HUES6 (cell line): Measurements from ENCODE around the gene KCNG1.
"Not testable (repeated sequence)": the region's sequence is repeated elsewhere in the genome, so short reads cannot be mapped to it uniquely, and the experiment has no call there.

Experiments
- H3K27ac ChIP-seq: 2 replicates; pipeline ENCODE4 v1.7.0; 2013; ENCODE audit warnings: low read depth, mild to moderate bottlenecking, low read length, inconsistent platforms
- H3K27me3 ChIP-seq: 2 replicates; pipeline ENCODE4 v1.6.1; 2013; ENCODE audit warnings: low read length; ENCODE audit not compliant: control insufficient read depth, insufficient read depth
- H3K36me3 ChIP-seq: 2 replicates; pipeline ENCODE4 v1.6.1; 2013; ENCODE audit warnings: low read length; ENCODE audit not compliant: control insufficient read depth, insufficient read depth
- H3K4me1 ChIP-seq: 2 replicates; pipeline ENCODE4 v1.6.1; 2013; ENCODE audit warnings: low read length; ENCODE audit not compliant: control insufficient read depth, insufficient read depth
- H3K4me3 ChIP-seq: 2 replicates; pipeline ENCODE4 v1.5.1; 2013; ENCODE audit warnings: low read depth, low read length
- H3K9ac ChIP-seq: one replicate; pipeline ENCODE4 v1.6.1; 2013; ENCODE audit warnings: mild to moderate bottlenecking, low read length
- H3K9me3 ChIP-seq: 2 replicates; pipeline ENCODE4 v1.6.1; 2013; ENCODE audit warnings: low read depth, low read length; ENCODE audit not compliant: control insufficient read depth, insufficient read depth

KCNG1 gene

DNA sequence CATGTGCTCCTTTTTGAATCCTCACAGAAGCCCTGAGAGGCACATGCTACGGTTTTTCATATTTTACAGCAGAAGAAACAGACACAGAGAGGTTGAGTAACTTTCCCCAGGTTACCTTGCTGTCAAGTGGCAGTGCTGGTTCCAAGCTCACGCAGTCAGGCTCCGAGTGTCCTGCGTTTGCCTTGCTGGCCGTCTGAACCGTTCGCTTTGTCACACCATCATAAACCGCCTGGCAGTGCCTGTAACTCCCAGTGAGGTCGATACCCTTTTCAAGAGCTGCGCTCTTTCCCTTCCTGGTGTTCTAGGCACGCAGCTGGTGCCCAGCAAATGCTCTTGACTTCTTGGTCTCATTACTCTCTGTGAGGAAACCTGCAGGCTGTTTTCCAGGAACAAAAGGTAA lies 31.3 kb upstream of the KCNG1 start:
- Histone ChIP-seq H3K9me3 (peaks cover 10% of the 10 kb centered on the region; the same call in 1 of the 2 replicates), H3K4me3 (no peak overlapping the region), H3K27ac (no peak overlapping the region), H3K4me1 (peaks cover 2% of the 10 kb centered on the region; the same call in 1 of the 2 replicates), H3K27me3 (0 out of 2 replicates have a peak, but pooled peaks cover 4% of the 10 kb centered on the region), H3K9ac (no peak overlapping the region), H3K36me3 (no peaks in the 10 kb centered on the region)

DNA sequence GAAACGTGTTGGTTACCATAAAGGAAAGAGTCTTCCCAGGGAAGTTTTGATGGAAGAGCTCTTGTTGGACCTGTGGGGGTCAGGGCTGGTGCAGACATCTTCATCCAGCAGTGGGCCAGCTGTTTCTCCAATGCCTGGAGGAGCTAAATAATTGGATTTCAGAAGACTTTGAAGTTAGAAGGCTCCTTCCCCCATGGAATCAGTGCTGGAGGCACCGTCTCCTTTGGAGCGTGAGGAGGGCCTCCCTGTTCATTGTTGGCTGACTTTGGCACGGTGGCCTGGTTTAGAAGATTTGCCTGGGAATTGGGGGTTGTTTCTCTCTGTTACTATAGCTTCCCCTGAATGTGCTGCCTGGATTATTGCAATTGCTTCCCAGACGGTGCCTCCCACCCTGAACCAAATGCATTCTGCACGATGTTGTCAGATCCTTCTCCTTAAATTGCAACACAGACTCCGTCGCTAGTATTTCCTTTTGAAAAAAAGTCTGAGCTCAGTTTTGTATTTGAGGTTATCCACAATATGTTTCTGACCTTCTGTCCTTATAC lies 27.7 kb upstream of the KCNG1 start:
- no peak overlapping the region for H3K27ac ChIP-seq
- no peak overlapping the region for H3K4me3 ChIP-seq
- H3K9me3 ChIP-seq, result peaks cover 6% of the 10 kb centered on the region
- no peaks in the 10 kb centered on the region for H3K36me3 ChIP-seq
- no peaks in the 10 kb centered on the region for H3K4me1 ChIP-seq
- no peak overlapping the region for H3K9ac ChIP-seq
- H3K27me3 ChIP-seq, result 0 out of 2 replicates have a peak, but pooled peaks cover 4% of the 10 kb centered on the region

DNA sequence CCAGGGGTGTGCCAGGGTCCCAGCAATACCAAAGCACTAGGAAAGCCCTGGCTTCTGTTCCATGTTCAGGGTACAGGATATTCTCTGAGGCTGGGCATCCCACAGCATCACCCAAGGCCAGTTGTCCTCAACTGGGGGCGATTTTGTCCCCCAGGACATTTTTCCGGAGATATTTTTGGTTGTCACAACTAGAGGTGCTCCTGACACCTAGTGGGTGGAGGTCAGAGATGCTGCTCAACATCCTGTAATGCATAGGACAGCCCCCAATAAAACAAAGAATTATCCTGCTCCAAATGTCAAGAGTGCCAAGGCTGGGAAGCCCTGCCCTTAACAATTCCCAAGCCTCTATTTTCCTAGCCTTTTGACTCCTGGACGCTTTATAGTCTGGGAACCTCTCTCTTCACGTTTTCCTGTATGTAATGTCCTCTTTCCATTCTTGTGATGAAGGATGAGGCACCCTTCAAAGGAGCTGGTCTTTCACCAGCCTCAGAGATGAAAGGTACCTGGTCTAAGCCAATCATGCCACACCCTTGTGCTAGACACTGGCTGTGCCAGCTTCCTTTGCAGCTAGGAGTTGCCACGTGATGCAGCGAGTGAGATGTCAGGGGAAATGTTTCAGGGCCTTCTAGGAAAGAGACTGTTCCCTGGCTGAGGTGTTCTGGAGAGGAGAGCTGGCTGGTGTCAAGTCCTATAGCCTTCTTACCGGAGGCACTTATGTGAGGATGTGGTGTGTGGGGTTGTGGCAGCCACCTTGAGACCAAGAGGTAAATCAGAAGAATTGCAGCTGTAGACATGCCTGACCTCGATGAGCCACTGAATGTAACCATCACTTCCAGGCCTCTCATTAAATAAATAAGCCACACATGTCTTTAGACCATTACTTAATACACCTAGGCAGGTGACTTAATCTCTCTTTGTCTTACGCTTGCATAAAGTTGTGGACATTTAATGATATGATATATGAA lies 23.4 kb upstream of the KCNG1 start:
- Histone ChIP-seq H3K4me1 (peaks cover 6% of the 10 kb centered on the region; the same call in 1 of the 2 replicates), H3K9me3 (peaks cover 6% of the 10 kb centered on the region), H3K4me3 (no peak overlapping the region), H3K9ac (no peak overlapping the region), H3K36me3 (no peaks in the 10 kb centered on the region), H3K27ac (no peak overlapping the region), H3K27me3 (no peaks in the 10 kb centered on the region)

DNA sequence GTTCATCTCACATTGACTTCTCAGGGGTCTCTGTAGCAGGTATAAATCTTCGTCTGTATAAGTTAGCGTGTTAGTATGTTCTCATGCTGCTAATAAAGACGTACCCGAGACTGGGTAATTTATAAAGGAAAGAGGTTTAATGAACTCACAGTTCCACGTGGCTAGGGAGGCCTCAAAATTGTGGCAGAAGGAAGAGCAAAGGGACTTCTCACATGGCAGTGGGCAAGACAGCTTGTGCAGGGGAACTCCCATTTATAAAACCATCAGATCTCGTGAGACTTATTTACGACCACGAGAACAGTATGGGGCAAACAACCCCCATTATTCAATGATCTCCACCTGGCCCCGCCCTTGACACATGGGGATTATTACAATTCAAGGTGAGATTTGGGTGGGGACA lies 22.6 kb upstream of the KCNG1 start:
- H3K9me3 ChIP-seq, H3K36me3 ChIP-seq, H3K4me3 ChIP-seq, H3K9ac ChIP-seq, H3K27ac ChIP-seq, H3K4me1 ChIP-seq, H3K27me3 ChIP-seq: not testable (repeated sequence)

DNA sequence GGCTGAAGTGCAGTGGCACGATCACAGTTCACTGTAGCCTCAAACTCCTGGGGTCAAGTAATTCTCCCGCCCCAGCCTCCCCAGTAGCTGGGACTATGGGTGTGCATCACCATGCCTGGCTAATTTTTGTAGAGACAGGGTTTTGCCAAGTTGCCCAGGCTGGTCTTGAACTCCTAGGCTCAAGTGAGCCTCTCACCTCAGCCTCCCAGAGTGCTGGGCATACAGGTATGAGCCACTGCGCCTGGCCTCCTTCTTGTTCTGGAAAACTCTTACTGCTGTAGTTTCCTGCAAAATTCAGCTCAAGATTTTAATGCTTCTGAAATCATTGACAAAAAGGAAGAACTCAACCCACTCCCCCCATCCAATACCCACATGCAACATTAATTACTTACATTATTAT lies 21.9 kb upstream of the KCNG1 start:
- Histone ChIP-seq H3K36me3 (no peaks in the 10 kb centered on the region), H3K27ac (no peak overlapping the region), H3K27me3 (no peaks in the 10 kb centered on the region), H3K9ac (no peak overlapping the region), H3K4me1 (peaks cover 6% of the 10 kb centered on the region; the same call in 1 of the 2 replicates), H3K9me3 (peaks cover 6% of the 10 kb centered on the region), H3K4me3 (no peak overlapping the region)

- H3K27ac ChIP-seq, result no peak overlapping the region
- H3K27me3 ChIP-seq, result no peaks in the 10 kb centered on the region
- H3K9ac ChIP-seq, result no peak overlapping the region
- H3K9me3 ChIP-seq, result peaks cover 6% of the 10 kb centered on the region
- H3K4me1 ChIP-seq, result peaks cover 6% of the 10 kb centered on the region; the same call in 1 of the 2 replicates
- no peaks in the 10 kb centered on the region for H3K36me3 ChIP-seq
- H3K4me3 ChIP-seq, result no peak overlapping the region
These were observed 20.9 kb upstream of the KCNG1 start for GRCh38 chr20:51043811-51044210.

GRCh38 chr20:51042657-51043247 lies 19.8 kb upstream of the KCNG1 start:
- Histone ChIP-seq H3K4me3 (no peak overlapping the region), H3K27ac (no peak overlapping the region), H3K36me3 (no peaks in the 10 kb centered on the region), H3K9ac (no peak overlapping the region), H3K4me1 (peaks cover 6% of the 10 kb centered on the region; the same call in 1 of the 2 replicates), H3K27me3 (no peaks in the 10 kb centered on the region), H3K9me3 (peaks cover 6% of the 10 kb centered on the region)

- no peak overlapping the region for H3K4me3 ChIP-seq
- H3K27ac ChIP-seq, result no peak overlapping the region
- H3K27me3 ChIP-seq, result no peaks in the 10 kb centered on the region
- H3K36me3 ChIP-seq, result no peaks in the 10 kb centered on the region
- H3K9me3 ChIP-seq, result peaks cover 6% of the 10 kb centered on the region
- H3K4me1 ChIP-seq, result peaks cover 6% of the 10 kb centered on the region; the same call in 1 of the 2 replicates
- no peak overlapping the region for H3K9ac ChIP-seq
These were observed 19.2 kb upstream of the KCNG1 start for GRCh38 chr20:51042064-51042463.

DNA sequence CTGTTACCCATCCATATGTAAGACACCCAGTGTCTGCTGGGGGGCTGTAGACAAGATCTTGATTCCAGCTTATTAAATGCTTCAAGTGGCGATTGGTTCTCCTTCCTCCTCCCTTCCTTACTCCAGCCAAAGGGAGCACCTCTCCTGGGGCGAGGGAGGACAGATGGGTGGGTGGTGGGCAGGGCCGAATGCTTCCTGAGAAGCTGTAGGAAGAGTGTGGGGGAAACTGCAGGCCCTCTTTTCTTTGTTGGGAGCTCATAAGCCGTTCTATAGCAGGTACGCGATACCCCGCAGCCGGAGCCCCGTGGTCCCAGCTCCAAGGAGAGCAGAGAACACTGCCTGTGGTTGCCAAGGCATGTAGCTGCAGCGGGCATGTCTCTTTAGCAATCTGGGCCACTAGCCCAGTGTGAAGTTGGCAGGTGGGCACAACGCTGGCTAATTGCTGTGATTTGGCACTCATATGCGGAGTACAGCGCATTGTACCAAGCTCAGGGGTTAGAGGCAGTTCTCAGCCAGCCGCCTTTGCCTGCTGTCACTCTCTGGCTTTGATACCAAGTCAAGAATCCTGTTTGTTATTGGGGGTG lies 14.7 kb upstream of the KCNG1 start:
- Histone ChIP-seq H3K27ac (no peak overlapping the region), H3K9ac (no peak overlapping the region), H3K27me3 (no peaks in the 10 kb centered on the region), H3K4me1 (peaks cover 17% of the 10 kb centered on the region; the same call in 1 of the 2 replicates), H3K9me3 (no peaks in the 10 kb centered on the region), H3K36me3 (no peaks in the 10 kb centered on the region), H3K4me3 (no peak overlapping the region)

- Histone ChIP-seq H3K27ac (no peak overlapping the region), H3K9me3 (peaks cover 4% of the 10 kb centered on the region), H3K9ac (no peak overlapping the region), H3K27me3 (no peaks in the 10 kb centered on the region), H3K4me1 (peaks cover 12% of the 10 kb centered on the region; the same call in 1 of the 2 replicates), H3K36me3 (no peaks in the 10 kb centered on the region), H3K4me3 (no peak overlapping the region)
These were observed 14.1 kb upstream of the KCNG1 start for GRCh38 chr20:51036827-51037531.
